Mucosa of stomach (tissue), 1 donor: Measurements from ENCODE around the gene YWHAG.
"Not testable (repeated sequence)": the region's sequence is repeated elsewhere in the genome, so short reads cannot be mapped to it uniquely, and the experiment has no call there.

Experiments
- H3K27me3 ChIP-seq: one replicate; pipeline ENCODE4 v1.7.0; 2013; ENCODE audit warnings: mild to moderate bottlenecking, low read length; ENCODE audit not compliant: control insufficient read depth, insufficient read depth
- H3K36me3 ChIP-seq: one replicate; pipeline ENCODE4 v1.7.0; 2013; ENCODE audit warnings: low read length; ENCODE audit not compliant: control insufficient read depth, insufficient read depth
- H3K4me1 ChIP-seq: one replicate; pipeline ENCODE4 v1.7.0; 2013; ENCODE audit warnings: mild to moderate bottlenecking, low read length; ENCODE audit not compliant: control insufficient read depth, insufficient read depth
- H3K4me3 ChIP-seq: one replicate; pipeline ENCODE4 v1.7.0; 2013; ENCODE audit warnings: low read length
- H3K9ac ChIP-seq: one replicate; pipeline ENCODE4 v1.7.0; 2013; ENCODE audit warnings: mild to moderate bottlenecking, low read length, moderate library complexity
- H3K9me3 ChIP-seq: one replicate; pipeline ENCODE4 v1.7.0; 2013; ENCODE audit warnings: mild to moderate bottlenecking, low read length, moderate library complexity; ENCODE audit not compliant: control insufficient read depth
- donor health status: Pancreatic carcinoma.

Gene YWHAG

GRCh38 chr7:76371396-76371795, 12.6 kb upstream of the YWHAG start:
- Histone ChIP-seq H3K27me3 (peaks cover 2% of the 10 kb centered on the region), H3K4me3 (no peak overlapping the region), H3K9ac (no peak overlapping the region), H3K9me3 (no peaks in the 10 kb centered on the region), H3K36me3 (no peaks in the 10 kb centered on the region), H3K4me1 (peaks cover 8% of the 10 kb centered on the region)

- peaks cover 2% of the 10 kb centered on the region for H3K27me3 ChIP-seq
- H3K4me3 ChIP-seq, result no peak overlapping the region
- H3K36me3 ChIP-seq, result no peaks in the 10 kb centered on the region
- no peak overlapping the region for H3K9ac ChIP-seq
- H3K9me3 ChIP-seq, result no peaks in the 10 kb centered on the region
- peaks cover 30% of the 10 kb centered on the region for H3K4me1 ChIP-seq
These were observed 10.2 kb upstream of the YWHAG start for GRCh38 chr7:76369018-76369417.

DNA sequence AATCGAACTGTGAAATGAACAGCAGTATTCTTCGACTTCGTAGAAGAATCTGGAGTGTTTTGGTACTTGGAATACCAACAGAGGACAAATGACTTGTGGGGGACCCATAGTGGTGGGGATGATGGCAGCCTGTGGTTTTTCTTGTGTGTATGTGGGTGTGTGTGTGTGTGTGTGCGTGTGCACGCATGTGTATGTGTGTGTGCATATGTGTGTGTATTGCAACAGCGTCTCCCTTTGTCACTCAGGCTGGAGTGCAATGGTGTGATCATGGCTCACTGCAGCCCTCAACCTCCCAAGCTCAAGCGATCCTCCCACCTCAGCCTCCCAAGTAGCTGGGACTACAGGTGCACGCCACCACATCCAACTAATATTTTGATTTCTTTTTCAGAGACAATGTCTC, 9.4 kb upstream of the YWHAG start:
- no peaks in the 10 kb centered on the region for H3K36me3 ChIP-seq
- no peak overlapping the region for H3K4me3 ChIP-seq
- no peak overlapping the region for H3K9ac ChIP-seq
- H3K9me3 ChIP-seq, result no peaks in the 10 kb centered on the region
- H3K27me3 ChIP-seq, result peaks cover 2% of the 10 kb centered on the region
- H3K4me1 ChIP-seq, result peaks cover 30% of the 10 kb centered on the region

DNA sequence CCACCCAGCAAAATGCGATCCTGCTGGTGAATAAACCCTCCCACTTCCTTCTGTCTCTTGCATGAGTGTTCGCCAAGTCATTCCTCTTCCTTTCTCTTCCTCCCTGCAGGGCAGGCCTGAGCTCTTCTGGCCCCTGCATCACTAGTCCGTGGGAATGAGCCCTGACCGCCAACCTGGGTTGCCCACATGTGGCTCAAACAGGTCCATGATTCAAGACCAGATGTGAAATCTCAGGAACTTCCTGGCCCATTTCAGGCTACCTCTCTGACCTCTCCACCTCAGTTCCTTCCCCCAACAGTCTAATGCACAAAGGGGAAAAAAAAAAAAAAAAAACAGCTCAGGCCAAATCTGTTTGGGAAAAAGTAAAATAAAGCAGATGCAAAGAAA, 5.4 kb upstream of the YWHAG start:
- Histone ChIP-seq H3K4me3 (no peak overlapping the region), H3K27me3 (peaks cover 2% of the 10 kb centered on the region)

DNA sequence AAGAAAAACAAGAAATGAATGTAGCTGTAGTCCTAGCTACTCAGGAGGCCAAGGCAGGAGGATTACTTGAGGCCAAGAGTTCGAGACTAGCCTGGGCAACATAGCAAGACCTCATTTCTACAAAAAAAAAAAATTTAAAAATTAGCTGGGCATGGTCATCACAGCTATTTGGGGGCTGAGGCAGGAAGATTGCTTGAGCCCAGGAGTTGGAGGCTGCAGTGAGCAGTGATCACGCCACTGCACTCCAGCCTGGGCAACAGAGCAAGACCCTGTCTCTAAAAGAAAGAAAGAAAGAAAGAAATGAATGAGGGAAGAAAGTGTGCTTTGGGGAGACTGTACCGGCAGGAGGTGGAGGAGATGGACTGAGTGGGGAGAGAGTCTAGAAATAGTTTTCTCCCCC, 5.0 kb upstream of the YWHAG start:
- H3K36me3 ChIP-seq, H3K4me3 ChIP-seq, H3K27me3 ChIP-seq, H3K9ac ChIP-seq, H3K9me3 ChIP-seq: not testable (repeated sequence)
- H3K4me1 ChIP-seq, result peaks cover 38% of the 10 kb centered on the region

More for the DNA sequence above, 5.4 kb upstream of the YWHAG start:
- Histone ChIP-seq H3K36me3 (no peaks in the 10 kb centered on the region), H3K4me1 (peaks cover 38% of the 10 kb centered on the region), H3K9me3 (no peaks in the 10 kb centered on the region), H3K9ac (no peak overlapping the region)

DNA sequence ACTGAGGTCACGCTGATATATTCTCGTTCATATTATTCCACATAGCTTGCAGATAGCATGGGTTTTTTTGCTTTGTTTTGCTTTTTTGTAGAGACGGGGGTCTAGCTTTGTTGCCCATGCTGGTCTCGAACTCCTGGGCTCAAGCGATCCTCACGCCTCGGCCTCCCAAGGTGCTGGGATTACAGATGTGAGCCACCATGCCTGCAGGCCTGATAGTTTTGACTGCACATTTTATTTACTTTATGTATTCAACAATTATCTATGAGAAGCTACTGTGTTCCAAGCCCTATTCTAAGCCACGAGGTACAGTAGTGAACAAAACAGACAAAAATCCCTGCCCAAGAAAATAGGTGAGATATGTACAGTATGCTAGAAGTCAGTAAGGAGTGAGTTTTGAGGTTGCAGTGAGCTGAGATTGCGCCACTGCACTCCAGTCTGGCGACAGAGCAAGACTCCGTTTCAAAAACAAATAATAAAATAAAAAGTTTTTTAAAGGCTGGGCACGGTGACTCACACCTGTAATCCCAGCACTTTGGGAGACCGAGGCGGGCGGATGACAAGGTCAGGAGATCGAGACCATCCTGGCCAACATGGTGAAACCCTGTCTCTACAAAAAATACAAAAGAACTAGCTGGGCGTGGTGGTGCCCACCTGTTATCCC, 1.3 kb upstream of the YWHAG start:
- Histone ChIP-seq H3K36me3 (no peaks in the 10 kb centered on the region), H3K27me3 (no peaks in the 10 kb centered on the region), H3K9me3 (no peaks in the 10 kb centered on the region), H3K4me1 (peaks cover 35% of the 10 kb centered on the region), H3K4me3 (peak overlapping the region; percentile 88), H3K9ac (peak overlapping the region; percentile 93)

- Histone ChIP-seq H3K36me3 (no peaks in the 10 kb centered on the region), H3K27me3 (no peaks in the 10 kb centered on the region), H3K4me1 (peaks cover 27% of the 10 kb centered on the region), H3K9ac (peak overlapping the region; percentile 93), H3K9me3 (no peaks in the 10 kb centered on the region), H3K4me3 (peak overlapping the region; percentile 88)
These were observed 553 bp upstream of the YWHAG start for GRCh38 chr7:76359111-76359977.

- Histone ChIP-seq H3K9ac (peak overlapping the region; percentile 93), H3K4me1 (peaks cover 20% of the 10 kb centered on the region), H3K36me3 (no peaks in the 10 kb centered on the region), H3K9me3 (no peaks in the 10 kb centered on the region), H3K4me3 (peak overlapping the region; percentile 51), H3K27me3 (no peaks in the 10 kb centered on the region)
These were observed 745 bp downstream of the YWHAG start for GRCh38 chr7:76358011-76358480.

DNA sequence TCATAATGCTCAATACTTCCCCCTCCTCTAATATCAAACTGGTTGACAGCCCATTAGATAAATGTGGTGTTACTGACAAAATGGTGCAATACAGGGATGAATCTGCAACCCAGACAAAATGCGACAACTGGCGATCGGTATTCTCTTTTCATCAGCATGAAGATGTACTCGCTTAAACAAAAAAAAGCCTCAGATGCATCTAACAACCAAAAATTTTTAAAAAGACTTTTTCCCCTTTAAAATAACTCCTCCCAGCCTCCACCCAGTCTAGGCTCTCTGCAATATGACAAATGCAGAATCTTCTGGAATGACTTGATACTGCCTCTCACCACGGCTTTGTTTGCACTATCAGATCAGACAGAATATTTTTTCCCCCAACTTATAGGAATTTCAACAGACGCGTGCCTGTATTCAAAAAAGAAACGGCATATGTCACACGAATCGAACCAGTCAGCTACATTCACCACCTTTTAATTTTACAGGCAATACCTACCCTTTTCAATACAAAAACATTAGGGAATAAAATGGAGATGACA, 1.2 kb downstream of the YWHAG start:
- no peaks in the 10 kb centered on the region for H3K27me3 ChIP-seq
- no peaks in the 10 kb centered on the region for H3K36me3 ChIP-seq
- peak overlapping the region; percentile 93 for H3K9ac ChIP-seq
- H3K9me3 ChIP-seq, result no peaks in the 10 kb centered on the region
- peaks cover 20% of the 10 kb centered on the region for H3K4me1 ChIP-seq
- peak overlapping the region; percentile 51 for H3K4me3 ChIP-seq

DNA sequence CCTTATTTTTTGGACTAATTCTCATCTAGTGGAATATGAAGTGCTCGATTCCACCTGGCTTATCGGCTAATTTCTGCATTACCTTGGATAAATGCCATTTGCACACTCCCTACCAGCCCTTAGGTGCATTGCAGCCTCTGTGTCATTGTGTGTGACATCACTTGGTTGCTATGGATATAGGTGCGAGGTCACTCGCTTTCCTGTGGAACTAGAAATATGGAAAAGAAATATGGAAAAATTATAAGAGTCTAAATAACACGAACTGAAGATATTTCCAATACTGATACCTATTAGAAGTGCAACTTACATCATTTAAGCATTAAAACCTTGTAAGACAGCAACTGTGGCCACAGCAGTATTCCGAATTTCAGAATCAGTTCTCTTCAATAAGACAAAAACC, 2.0 kb downstream of the YWHAG start:
- Histone ChIP-seq H3K9me3 (no peaks in the 10 kb centered on the region), H3K27me3 (no peaks in the 10 kb centered on the region), H3K36me3 (no peaks in the 10 kb centered on the region), H3K4me1 (peaks cover 20% of the 10 kb centered on the region), H3K9ac (peak overlapping the region; percentile 93), H3K4me3 (peak overlapping the region; percentile 51)

- Histone ChIP-seq H3K4me3 (no peak overlapping the region), H3K4me1 (peaks cover 20% of the 10 kb centered on the region), H3K27me3 (no peaks in the 10 kb centered on the region), H3K36me3 (no peaks in the 10 kb centered on the region), H3K9me3 (no peaks in the 10 kb centered on the region), H3K9ac (no peak overlapping the region)
These were observed 2.7 kb downstream of the YWHAG start for GRCh38 chr7:76356115-76356514.
